Fibroblast of pulmonary artery (primary cell): ENCODE measurements around the gene CYB561D2.

Source experiments
- DNase-seq: peaks from one replicate; pipeline ENCODE4 v3.0.0-alpha.2; 2010; ENCODE audit warnings: low read depth
- H3K4me3 ChIP-seq: replicated peaks from 2 replicates; pipeline ENCODE4 v1.5.1; 2011; ENCODE audit warnings: low read depth, mild to moderate bottlenecking, control low read depth, low read length, moderate library complexity
- CTCF ChIP-seq: IDR thresholded peaks from 2 replicates; pipeline ENCODE4 v1.5.1; 2011; ENCODE audit warnings: mild to moderate bottlenecking, control low read depth, low read length, inconsistent platforms; ENCODE audit errors: missing control alignments

Gene CYB561D2

GRCh38 chr3:50351323-50351697 is 648 bp downstream of the CYB561D2 start:
- DNase-seq = no peak
- peak overlapping the region; percentile 92 for H3K4me3 ChIP-seq
- TF ChIP-seq CTCF = no peak

GRCh38 chr3:50352781-50353180 is 2.1 kb downstream of the CYB561D2 start:
- no peak for DNase-seq
- H3K4me3 ChIP-seq = no peak overlapping the region
- TF ChIP-seq CTCF = peak; percentile 22

GRCh38 chr3:50353245-50354004 is 2.8 kb downstream of the CYB561D2 start:
- no peak for TF ChIP-seq CTCF
- H3K4me3 ChIP-seq = no peak overlapping the region
- DNase-seq = no peak

- TF ChIP-seq CTCF = no peak
- H3K4me3 ChIP-seq = no peak overlapping the region
- DNase-seq = no peak
Measured at GRCh38 chr3:50354186-50354764, 3.6 kb downstream of the CYB561D2 start.

- no peak for DNase-seq
- TF ChIP-seq CTCF = no peak
- H3K4me3 ChIP-seq = no peak overlapping the region
Measured at GRCh38 chr3:50354850-50355249, 4.2 kb downstream of the CYB561D2 start.

GRCh38 chr3:50355829-50356552 is 5.3 kb downstream of the CYB561D2 start:
- H3K4me3 ChIP-seq = peak overlapping the region; percentile 88
- no peak for DNase-seq
- TF ChIP-seq CTCF = no peak

- no peak for TF ChIP-seq CTCF
- DNase-seq = no peak
Measured at GRCh38 chr3:50356553-50356952, 5.9 kb downstream of the CYB561D2 start.

More at GRCh38 chr3:50356553-50356952, 5.9 kb downstream of the CYB561D2 start:
- peak overlapping the region; percentile 88 for H3K4me3 ChIP-seq
